SK-N-SH (cell line): Measurements from ENCODE around the gene TCHHL1.

Experiments
- EP300 ChIP-seq, 2 experiments: IDR thresholded peaks; 2 replicates each; pipeline versions ENCODE4 v1.4.0 to v1.6.1; 2012; ENCODE audit warnings: borderline replicate concordance in 1 of 2, low read depth in 1 of 2, low read length in 1 of 2
- POLR2AphosphoS5 ChIP-seq: IDR thresholded peaks from 2 replicates; pipeline ENCODE4 v1.6.1; 2012; ENCODE audit warnings: low read depth, low read length
- YY1 ChIP-seq: IDR thresholded peaks from 2 replicates; pipeline ENCODE4 v1.4.0; 2012; ENCODE audit warnings: low read depth, mild to moderate bottlenecking
- TF ChIP-seq, protein P1 (sequence below): IDR thresholded peaks from 2 replicates; pipeline ENCODE4 v1.6.1; 2012; ENCODE audit warnings: mild to moderate bottlenecking, low read depth, low read length, moderate library complexity

DNA sequence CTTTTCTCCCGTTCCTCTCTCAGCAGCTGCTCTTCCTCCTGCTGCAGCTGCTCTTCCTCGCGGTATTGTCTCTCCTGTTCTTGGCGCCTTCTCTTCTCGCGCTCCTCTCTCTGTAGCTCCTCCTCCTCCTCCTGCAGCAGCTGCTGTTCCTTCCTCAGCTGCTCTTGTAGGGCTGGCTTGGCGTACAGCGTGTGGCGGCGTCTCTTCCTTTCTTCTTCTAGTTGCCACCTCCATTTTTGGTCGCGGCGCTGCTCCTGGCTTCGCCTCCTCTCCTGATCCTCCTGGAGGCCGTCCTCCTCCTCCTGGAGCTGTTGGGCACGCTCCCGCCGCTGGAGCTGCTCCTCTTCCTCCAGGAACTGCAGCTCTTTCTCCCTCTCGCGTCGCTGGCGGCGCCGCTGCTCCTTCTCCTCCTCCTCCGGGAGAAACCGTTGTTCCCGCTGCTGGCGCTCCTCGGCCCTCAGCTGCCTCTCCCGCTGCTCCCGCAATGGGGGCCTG lies 21.5 kb upstream of the TCHHL1 start:
- TF ChIP-seq EP300 (IDR thresholded peaks at IDR 0.05; ENCODE audit: borderline replicate concordance in 1 of 2, low read depth in 1 of 2, low read length in 1 of 2) (no peak), YY1 (no peak), POLR2AphosphoS5 (no peak)
- TF ChIP-seq, protein P1, sequence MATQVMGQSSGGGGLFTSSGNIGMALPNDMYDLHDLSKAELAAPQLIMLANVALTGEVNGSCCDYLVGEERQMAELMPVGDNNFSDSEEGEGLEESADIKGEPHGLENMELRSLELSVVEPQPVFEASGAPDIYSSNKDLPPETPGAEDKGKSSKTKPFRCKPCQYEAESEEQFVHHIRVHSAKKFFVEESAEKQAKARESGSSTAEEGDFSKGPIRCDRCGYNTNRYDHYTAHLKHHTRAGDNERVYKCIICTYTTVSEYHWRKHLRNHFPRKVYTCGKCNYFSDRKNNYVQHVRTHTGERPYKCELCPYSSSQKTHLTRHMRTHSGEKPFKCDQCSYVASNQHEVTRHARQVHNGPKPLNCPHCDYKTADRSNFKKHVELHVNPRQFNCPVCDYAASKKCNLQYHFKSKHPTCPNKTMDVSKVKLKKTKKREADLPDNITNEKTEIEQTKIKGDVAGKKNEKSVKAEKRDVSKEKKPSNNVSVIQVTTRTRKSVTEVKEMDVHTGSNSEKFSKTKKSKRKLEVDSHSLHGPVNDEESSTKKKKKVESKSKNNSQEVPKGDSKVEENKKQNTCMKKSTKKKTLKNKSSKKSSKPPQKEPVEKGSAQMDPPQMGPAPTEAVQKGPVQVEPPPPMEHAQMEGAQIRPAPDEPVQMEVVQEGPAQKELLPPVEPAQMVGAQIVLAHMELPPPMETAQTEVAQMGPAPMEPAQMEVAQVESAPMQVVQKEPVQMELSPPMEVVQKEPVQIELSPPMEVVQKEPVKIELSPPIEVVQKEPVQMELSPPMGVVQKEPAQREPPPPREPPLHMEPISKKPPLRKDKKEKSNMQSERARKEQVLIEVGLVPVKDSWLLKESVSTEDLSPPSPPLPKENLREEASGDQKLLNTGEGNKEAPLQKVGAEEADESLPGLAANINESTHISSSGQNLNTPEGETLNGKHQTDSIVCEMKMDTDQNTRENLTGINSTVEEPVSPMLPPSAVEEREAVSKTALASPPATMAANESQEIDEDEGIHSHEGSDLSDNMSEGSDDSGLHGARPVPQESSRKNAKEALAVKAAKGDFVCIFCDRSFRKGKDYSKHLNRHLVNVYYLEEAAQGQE = no peak
